DND-41 (cell line): ENCODE results near the gene ZDHHC14.

ENCODE experiments used
- EZH2 ChIP-seq: IDR thresholded peaks from 3 replicates; pipeline ENCODE4 v1.6.1; 2012; ENCODE audit warnings: borderline replicate concordance, low read depth, mild to moderate bottlenecking, moderate library complexity, low read length, inconsistent platforms; ENCODE audit not compliant: severe bottlenecking
- TF ChIP-seq, protein P1 (sequence below): IDR thresholded peaks from 2 replicates; pipeline ENCODE4 v1.5.1; 2012; ENCODE audit warnings: borderline replicate concordance, low read length, moderate library complexity, mild to moderate bottlenecking; ENCODE audit not compliant: poor library complexity, severe bottlenecking; ENCODE audit errors: extremely low read depth

DNA sequence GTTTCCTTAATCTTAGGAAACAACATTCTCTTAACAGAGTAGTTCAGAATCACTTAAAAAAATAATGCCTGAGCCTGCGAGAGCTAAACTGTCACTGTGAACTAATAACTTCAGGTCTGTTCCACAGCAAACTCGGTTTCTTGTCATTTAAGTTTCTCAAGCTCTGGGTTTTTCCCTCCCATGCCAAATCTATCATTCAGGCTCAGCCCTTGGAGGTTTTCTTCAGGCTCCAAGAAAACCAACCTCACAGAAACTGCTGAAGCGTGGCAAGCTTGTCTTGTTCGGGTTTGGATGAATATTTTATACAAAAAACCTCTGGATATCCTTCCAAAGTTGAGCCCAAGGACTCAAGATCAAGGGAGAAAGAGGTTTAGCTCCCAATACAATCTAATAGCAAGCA is 342.4 kb downstream of the ZDHHC14 start:
- TF ChIP-seq, protein P1, sequence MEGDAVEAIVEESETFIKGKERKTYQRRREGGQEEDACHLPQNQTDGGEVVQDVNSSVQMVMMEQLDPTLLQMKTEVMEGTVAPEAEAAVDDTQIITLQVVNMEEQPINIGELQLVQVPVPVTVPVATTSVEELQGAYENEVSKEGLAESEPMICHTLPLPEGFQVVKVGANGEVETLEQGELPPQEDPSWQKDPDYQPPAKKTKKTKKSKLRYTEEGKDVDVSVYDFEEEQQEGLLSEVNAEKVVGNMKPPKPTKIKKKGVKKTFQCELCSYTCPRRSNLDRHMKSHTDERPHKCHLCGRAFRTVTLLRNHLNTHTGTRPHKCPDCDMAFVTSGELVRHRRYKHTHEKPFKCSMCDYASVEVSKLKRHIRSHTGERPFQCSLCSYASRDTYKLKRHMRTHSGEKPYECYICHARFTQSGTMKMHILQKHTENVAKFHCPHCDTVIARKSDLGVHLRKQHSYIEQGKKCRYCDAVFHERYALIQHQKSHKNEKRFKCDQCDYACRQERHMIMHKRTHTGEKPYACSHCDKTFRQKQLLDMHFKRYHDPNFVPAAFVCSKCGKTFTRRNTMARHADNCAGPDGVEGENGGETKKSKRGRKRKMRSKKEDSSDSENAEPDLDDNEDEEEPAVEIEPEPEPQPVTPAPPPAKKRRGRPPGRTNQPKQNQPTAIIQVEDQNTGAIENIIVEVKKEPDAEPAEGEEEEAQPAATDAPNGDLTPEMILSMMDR, result no peak
- TF ChIP-seq EZH2, result no peak
